Measurements from ENCODE around the gene TCP11. TPM values are rescaled to one million over a fixed set of nuclear protein-coding genes. Genes with fewer than 3 reads are reported as not detected.

The TCP11 gene
- polyA plus RNA-seq, 1 of the 3 experiments (the other 2 are of a cell fraction) = 0.16 TPM

- CTCF ChIA-PET = interaction anchor here (0.7 to 2.0 kb wide), 3 partner anchors 16 to 52 kb away, joined by 3 to 6 read pairs (median 3); no protein-coding TSS in a partner anchor
- H2AFZ ChIP-seq (ENCODE audit: low read depth) = no peak overlapping the region
- no peak overlapping the region for H3K4me2 ChIP-seq
- DNase-seq = no peak
- H3K27me3 ChIP-seq (ENCODE audit: insufficient read depth) = no peaks in the 10 kb centered on the region
- no peaks in the 10 kb centered on the region for H3K9me2 ChIP-seq
- 86% methylated on average over 2 of the region's 3 CpGs for WGBS (ENCODE audit: low lambda C conversion rate)
- no peak overlapping the region for H3K27ac ChIP-seq (ENCODE audit: low read depth in 2 of 2, low read length in 1 of 2)
- no peaks in the 10 kb centered on the region for H3K9me3 ChIP-seq
- 0 out of 4 replicates have a peak, but pooled peaks cover 0 to 8% of the 10 kb centered on the region in 2 experiments for H3K4me1 ChIP-seq (ENCODE audit: control insufficient read depth in 1 of 2, insufficient read depth in 2 of 2, low read depth in 1 of 2, low read length in 1 of 2)
- POLR2A ChIA-PET = no interaction called here
- no peak overlapping the region for H3K4me3 ChIP-seq (ENCODE audit: low read depth in 2 of 2, low read length in 1 of 2)
- H3K9ac ChIP-seq = no peak overlapping the region
- H3K79me2 ChIP-seq (ENCODE audit: insufficient read depth) = no peaks in the 10 kb centered on the region
- no peaks in the 10 kb centered on the region for H3F3A ChIP-seq (replicated peaks; ENCODE audit: insufficient read depth)
- no peak for TF ChIP-seq FOXJ3 (CRISPR knock-in tag; IDR thresholded peaks at IDR 0.05)
- no peak for TF ChIP-seq IRF3 (IDR thresholded peaks at IDR 0.05; ENCODE audit: low read depth, low read length)
- no peak for TF ChIP-seq NRF1 (IDR thresholded peaks at IDR 0.05; ENCODE audit: low read depth, low read length)
- TF ChIP-seq JUND (IDR thresholded peaks at IDR 0.05) = no peak
- TF ChIP-seq FOXM1 (IDR thresholded peaks at IDR 0.05; ENCODE audit: low read depth) = no peak
- TF ChIP-seq ELF1 (IDR thresholded peaks at IDR 0.05) = no peak
- TF ChIP-seq REST (IDR thresholded peaks at IDR 0.05; ENCODE audit: low read depth, low read length) = no peak
- no peak for TF ChIP-seq USF1 (IDR thresholded peaks at IDR 0.05; ENCODE audit: borderline replicate concordance, low read depth)
- no peak for TF ChIP-seq PBX3 (IDR thresholded peaks at IDR 0.05)
- TF ChIP-seq RXRA (IDR thresholded peaks at IDR 0.05; ENCODE audit: borderline replicate concordance, low read depth) = no peak
- H4K20me1 ChIP-seq (ENCODE audit: insufficient read depth) = no peaks in the 10 kb centered on the region
- no peaks in the 10 kb centered on the region for H3K36me3 ChIP-seq (replicated peaks in 1 of 2; ENCODE audit: control insufficient read depth in 1 of 2, insufficient read depth in 2 of 2, low read length in 1 of 2)
Measured at GRCh38 chr6:35188886-35189285, 47.7 kb upstream of the TCP11 start.

- 97% methylated on average over 2 of the region's 2 CpGs for WGBS (ENCODE audit: low lambda C conversion rate)
- H3K27me3 ChIP-seq (ENCODE audit: insufficient read depth) = no peaks in the 10 kb centered on the region
- ChIA-PET CTCF (interaction anchor here (1.1 to 1.4 kb wide), 3 partner anchors 11 to 54 kb away, joined by 3 to 4 read pairs (median 3); no protein-coding TSS in a partner anchor), POLR2A (no interaction called here)
- peaks cover 11% of the 10 kb centered on the region for H3F3A ChIP-seq (replicated peaks; ENCODE audit: insufficient read depth)
- H2AFZ ChIP-seq (ENCODE audit: low read depth) = no peak overlapping the region
- no peak overlapping the region for H3K4me3 ChIP-seq (ENCODE audit: low read depth in 2 of 2, low read length in 1 of 2)
- no peaks in the 10 kb centered on the region for H3K79me2 ChIP-seq (ENCODE audit: insufficient read depth)
- DNase-seq = no peak
- no peaks in the 10 kb centered on the region for H3K9me3 ChIP-seq
- TF ChIP-seq CHD2 (IDR thresholded peaks at IDR 0.05; ENCODE audit: low read length, partially characterized antibody) (no peak), NFIC (IDR thresholded peaks at IDR 0.05; ENCODE audit: borderline replicate concordance) (no peak), SMC3 (IDR thresholded peaks at IDR 0.05; ENCODE audit: low read depth, low read length) (no peak), IRF3 (IDR thresholded peaks at IDR 0.05; ENCODE audit: low read depth, low read length) (no peak), CTCF (IDR thresholded peaks at IDR 0.05) (no peak), EZH2phosphoT487 (IDR thresholded peaks at IDR 0.05; ENCODE audit: borderline replicate concordance, low read depth) (no peak), FOSL2 (IDR thresholded peaks at IDR 0.05; ENCODE audit: borderline replicate concordance, low read depth) (no peak)
- H3K27ac ChIP-seq (ENCODE audit: low read depth in 2 of 2, low read length in 1 of 2) = no peak overlapping the region
- no peak overlapping the region for H3K4me2 ChIP-seq
- no peaks in the 10 kb centered on the region for H3K9me2 ChIP-seq
- H3K4me1 ChIP-seq (ENCODE audit: control insufficient read depth in 1 of 2, insufficient read depth in 2 of 2, low read depth in 1 of 2, low read length in 1 of 2) = peaks cover 0 to 14% of the 10 kb centered on the region in 2 experiments; a peak in 2 of 4 replicates
- H4K20me1 ChIP-seq (ENCODE audit: insufficient read depth) = no peaks in the 10 kb centered on the region
- H3K36me3 ChIP-seq (replicated peaks in 1 of 2; ENCODE audit: control insufficient read depth in 1 of 2, insufficient read depth in 2 of 2, low read length in 1 of 2) = no peaks in the 10 kb centered on the region
- H3K9ac ChIP-seq = no peak overlapping the region
Measured at GRCh38 chr6:35186571-35186970, 45.4 kb upstream of the TCP11 start.

Measured in SK-N-SH (cell line).